Neutrophil (primary cell): ENCODE measurements around the gene DUSP21.

Experiments used
- H3K27ac ChIP-seq: fragments of 200-600 bp; sonication (generic); 2 replicates; pipeline ENCODE4 v1.5.1; 2016; ENCODE audit warnings: mild to moderate bottlenecking, moderate library complexity
- H3K27me3 ChIP-seq: fragments of 200-600 bp; sonication (generic); 2 replicates; pipeline ENCODE4 v1.6.0; 2016; ENCODE audit warnings: mild to moderate bottlenecking
- H3K36me3 ChIP-seq: fragments of 200-600 bp; sonication (generic); 2 replicates; pipeline ENCODE4 v1.5.1; 2017
- H3K4me1 ChIP-seq, 2 experiments: fragments of 200-600 bp in 1 of 2; sonication (generic) in 1 of 2; 1 replicate in 1 of 2; 2 replicates in 1 of 2; pipeline versions ENCODE4 v1.5.1 to v1.6.1; 2013 to 2016; ENCODE audit warnings: low read depth in 1 of 2, low read length in 1 of 2, mild to moderate bottlenecking in 1 of 2, moderate library complexity in 1 of 2; ENCODE audit not compliant: control insufficient read depth in 1 of 2, insufficient read depth in 1 of 2
- H3K4me3 ChIP-seq, 2 experiments: fragments of 200-600 bp in 1 of 2; sonication (generic) in 1 of 2; 1 replicate in 1 of 2; 2 replicates in 1 of 2; pipeline ENCODE4 v1.5.1; 2013 to 2016; ENCODE audit warnings: low read depth in 1 of 2, low read length in 1 of 2, mild to moderate bottlenecking in 1 of 2, moderate library complexity in 1 of 2
- H3K9me3 ChIP-seq: fragments of 200-600 bp; sonication (generic); 2 replicates; pipeline ENCODE4 v1.5.1; 2016
- CTCF ChIP-seq: fragments of 200-600 bp; sonication (generic); IDR thresholded peaks from 2 replicates; pipeline ENCODE4 v1.5.1; 2016; ENCODE audit warnings: antibody characterized with exemption

DUSP21 gene

GRCh38 chrX:44891642-44892041 is 47.8 kb downstream of the DUSP21 start:
- Histone ChIP-seq H3K9me3 (no peaks in the 10 kb centered on the region), H3K36me3 (no peaks in the 10 kb centered on the region), H3K4me1 (peaks cover 54 to 72% of the 10 kb centered on the region in 2 experiments), H3K4me3 (no peak overlapping the region), H3K27me3 (no peaks in the 10 kb centered on the region), H3K27ac (peak overlapping the region; percentile 74)
- no peak for TF ChIP-seq CTCF
